GM18505 (cell line): ENCODE results near the gene AFF1.

ENCODE experiments used
- ATAC-seq: cut with Tn5 transposase; IDR thresholded peaks from one replicate; pipeline ENCODE4 v1.9.1; 2021; ENCODE audit not compliant: unreplicated experiment
- POLR2A ChIP-seq: IDR thresholded peaks from 4 replicates; pipeline ENCODE4 v1.6.1; 2011; ENCODE audit warnings: borderline replicate concordance; ENCODE audit not compliant: insufficient read depth, insufficient read length; ENCODE audit errors: extremely low read depth

AFF1 gene

DNA sequence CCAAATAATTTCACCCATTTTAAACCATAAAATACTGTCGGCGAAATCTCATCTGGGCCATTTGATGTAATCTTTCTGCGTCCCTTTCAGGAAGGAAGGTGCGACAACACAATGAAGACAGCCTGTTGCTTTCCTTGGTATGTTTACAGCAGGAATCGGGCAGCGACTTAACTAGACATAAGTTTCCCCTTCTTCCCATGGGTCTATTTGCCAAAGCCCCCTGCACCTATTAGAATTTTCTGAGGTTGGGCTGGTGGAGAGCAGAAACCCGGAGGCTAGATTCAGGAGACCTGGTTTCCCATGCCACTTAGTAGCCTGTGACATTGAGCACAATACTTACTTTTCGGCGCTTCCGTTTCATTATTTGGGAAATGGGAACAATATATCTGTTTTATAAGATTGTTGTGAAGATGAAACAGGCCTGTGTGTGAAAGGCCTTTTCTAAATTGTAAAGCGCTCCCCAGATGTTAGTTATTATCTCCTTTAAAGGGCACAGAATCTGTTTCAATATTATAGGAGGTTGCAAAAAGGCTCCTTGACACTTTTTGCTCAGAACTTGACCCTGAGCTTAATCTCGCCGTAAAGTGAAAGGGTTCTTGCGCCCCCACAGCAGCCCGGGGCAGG is 552 bp upstream of the AFF1 start:
- no peak for TF ChIP-seq POLR2A
- no peak for ATAC-seq

DNA sequence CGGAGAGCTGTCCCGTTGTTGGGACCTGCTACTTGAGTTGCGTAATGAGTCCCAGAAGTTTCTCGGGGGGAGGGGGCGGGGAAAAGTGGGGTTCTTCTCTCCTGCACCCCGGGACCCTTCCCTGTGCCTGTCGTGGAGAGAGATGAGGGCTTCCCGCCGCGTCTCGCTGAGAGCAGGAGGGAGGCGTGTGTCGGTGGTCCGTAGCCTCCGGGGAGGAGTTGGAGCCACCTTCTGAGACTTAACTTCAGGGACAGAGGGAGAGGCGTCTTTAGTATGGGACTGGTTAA is 698 bp downstream of the AFF1 start:
- no peak for TF ChIP-seq POLR2A
- no peak for ATAC-seq

- peak; percentile 41 for TF ChIP-seq POLR2A
- ATAC-seq = peak; percentile 33
Observed at GRCh38 chr4:86935853-86936733, 1.3 kb downstream of the AFF1 start.

DNA sequence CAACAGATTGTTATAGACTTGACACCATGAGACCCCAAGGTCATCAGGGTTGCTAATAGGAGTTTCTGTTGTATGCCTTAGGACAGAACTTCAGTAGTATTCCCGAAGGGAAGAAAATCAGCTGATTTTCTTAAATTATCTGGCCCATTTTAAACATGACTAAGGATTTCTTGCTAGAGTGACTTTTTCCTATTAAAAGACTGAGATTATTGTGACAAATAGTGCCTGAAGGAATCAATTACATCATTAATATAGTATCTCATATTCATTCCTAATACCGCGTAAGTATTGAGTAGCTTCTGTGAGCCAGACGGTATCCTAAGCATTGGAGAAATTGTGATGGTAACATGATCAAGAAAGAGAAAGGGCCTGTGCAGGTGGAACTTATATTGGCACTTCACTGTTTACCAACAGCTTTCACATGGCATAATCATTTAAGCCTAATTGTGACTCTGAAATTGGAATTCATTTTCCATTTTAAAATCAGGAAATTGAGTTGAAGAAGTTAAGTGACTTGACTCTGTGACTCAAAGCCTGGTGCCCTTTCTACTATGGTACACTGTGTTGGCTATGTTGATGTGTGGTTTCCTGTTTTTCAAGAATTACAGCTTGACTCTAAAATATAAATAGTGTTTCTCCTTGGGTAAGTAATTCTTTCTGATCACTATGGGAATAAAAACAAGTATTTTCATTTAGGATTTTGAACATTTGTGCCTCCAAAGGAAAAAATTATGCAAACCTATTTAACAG is 4.1 kb downstream of the AFF1 start:
- ATAC-seq = no peak
- TF ChIP-seq POLR2A = no peak

DNA sequence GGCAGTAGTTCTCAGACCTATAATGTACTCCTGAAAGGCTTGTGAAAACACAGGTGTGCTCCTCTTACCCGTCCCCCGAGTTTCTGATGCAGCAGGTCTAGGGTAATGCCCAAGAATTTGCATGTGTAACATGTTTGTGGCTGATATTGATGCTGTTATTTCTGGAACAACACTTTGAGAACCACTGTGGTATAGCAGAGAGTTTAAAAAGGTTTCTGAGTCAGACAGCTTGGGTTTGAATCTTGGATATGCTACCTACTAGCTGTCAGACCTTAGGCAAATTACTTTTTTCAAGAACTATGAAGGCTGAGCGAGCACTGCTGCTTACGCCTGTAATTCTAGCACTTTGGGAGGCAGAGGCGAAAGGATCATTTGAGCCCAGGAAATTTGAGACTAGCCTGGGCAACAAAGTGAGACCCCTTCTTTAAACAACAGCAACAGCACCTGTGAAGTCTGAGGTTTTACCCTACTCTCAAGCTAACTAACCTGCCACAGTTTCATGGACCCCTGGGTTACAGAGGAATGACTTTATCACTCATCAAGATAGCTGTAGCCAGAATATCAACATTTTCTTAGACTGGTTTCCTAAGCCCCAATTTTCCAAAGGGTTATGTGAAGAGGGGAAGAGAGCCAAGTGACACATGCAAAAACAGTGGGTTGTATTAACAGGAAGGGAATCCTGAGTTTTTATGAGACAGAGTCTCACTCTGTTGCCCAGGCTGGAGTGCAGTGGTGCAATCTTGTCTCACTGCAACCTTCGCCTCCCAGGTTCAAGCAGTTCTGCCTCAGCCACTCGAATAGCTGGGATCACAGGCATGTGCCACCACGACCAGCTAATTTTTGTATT is 5.1 kb downstream of the AFF1 start:
- peak; percentile 45 for ATAC-seq
- TF ChIP-seq POLR2A = peak; percentile 33

- TF ChIP-seq POLR2A = no peak
- no peak for ATAC-seq
Observed at GRCh38 chr4:86940920-86941460, 6.2 kb downstream of the AFF1 start.

DNA sequence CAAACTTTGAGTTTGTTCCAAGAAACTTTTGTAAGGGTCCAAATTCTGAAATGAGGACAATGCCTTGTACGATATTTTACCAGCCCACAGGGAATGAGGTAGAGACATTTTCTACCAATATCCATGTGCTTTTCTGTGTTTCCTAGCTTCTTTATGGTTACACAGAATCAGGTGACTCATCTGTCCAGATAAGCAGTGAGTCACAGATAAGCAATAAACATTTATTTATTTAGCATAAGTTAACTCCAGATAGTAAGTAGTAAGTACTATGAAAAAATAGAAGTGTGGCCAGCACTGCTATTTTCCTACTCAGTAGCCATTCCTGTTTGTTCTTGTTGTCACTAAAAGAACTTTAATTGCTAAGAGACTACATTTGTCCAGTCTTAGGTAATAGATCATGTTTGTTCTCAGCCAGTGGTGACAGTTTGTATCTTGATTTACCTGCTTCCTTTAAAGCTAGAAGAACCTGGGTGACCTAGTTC is 7.4 kb downstream of the AFF1 start:
- ATAC-seq = no peak
- TF ChIP-seq POLR2A = no peak

DNA sequence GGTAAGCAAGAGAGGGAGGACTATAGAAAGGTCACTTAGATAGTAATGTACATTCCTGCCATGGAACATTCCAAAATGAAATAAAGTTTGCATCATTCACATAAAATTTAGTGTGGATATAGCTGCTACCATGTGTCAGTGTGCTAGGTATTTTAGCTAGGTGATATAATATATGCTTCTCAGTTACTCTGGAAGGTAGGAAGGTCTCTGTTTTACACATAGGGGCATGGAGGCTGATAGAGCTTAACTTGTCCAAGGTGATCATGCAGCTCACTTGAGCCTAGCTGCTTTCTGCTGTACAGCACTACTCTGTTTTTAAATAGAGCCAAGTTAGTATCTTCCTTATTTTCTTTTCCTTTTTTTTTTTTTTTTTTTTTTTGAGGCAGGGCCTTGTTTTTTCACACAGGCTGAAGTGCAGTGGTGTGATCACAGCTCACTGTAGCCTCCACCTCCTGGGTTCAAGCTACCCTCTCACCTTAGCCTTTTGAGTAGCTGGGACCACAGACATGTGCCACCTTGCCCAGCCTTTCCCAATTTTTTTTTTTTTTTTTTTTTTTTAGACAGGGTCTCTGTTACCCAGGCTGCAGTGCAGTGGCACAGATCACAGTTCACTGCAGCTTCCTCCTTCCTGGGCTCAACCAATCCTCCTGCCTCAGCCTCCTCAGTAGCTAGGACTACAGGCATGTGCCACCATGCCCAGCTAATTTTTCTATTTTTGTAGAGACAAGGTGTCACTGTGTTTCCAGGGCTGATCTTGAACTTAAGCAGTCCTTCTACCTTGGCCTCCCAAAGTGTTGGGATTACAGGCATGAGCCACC is 10.4 kb downstream of the AFF1 start:
- ATAC-seq = no peak

DNA sequence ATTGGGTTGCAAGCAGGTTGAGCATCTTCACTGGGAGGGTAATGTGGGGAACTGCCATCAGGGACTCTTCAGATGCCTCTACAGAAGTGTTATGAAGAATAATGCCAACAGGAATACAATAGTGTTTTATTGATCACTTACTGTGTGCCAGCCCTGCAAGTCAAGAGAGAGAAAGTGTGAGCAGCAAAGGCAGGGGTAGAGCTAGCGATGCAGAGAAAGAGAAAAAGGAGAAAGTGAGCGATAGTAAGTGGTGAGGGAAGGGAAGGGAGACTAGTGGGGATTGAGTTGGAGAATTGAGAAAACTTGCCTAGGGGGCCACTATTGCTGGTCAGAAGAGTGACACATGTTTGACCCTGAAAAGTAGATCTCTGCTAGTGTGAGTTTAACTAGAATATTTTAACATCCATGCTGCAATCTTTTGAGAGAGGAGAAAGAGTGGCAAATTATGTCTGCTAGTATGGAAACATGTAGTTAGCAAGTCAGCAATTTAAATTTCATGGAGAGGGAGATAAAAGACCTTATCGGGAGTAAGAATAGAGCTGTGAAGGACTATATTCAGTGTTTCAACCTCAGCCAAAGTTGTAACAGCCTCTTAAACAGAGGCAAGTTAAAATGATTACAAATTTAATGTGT is 12.2 kb downstream of the AFF1 start:
- TF ChIP-seq POLR2A = no peak
- no peak for ATAC-seq

More for the DNA sequence above, 10.4 kb downstream of the AFF1 start:
- TF ChIP-seq POLR2A = no peak

GRCh38 chr4:86947501-86948120 is 12.8 kb downstream of the AFF1 start:
- no peak for ATAC-seq
- no peak for TF ChIP-seq POLR2A

GRCh38 chr4:86948276-86948675 is 13.5 kb downstream of the AFF1 start:
- TF ChIP-seq POLR2A = no peak
- ATAC-seq = no peak
